Liver (tissue), 2 donors: ENCODE measurements around the gene SHISA3.

Experiments
- CTCF ChIP-seq: fragments of 150-350 bp; IDR thresholded peaks from 2 replicates; pipeline ENCODE4 v1.5.1; 2017; ENCODE audit warnings: improper control_type of control experiment, low read depth, low read length; ENCODE audit not compliant: missing input control
- YY1 ChIP-seq: IDR thresholded peaks from 2 replicates; pipeline ENCODE4 v1.6.1; 2016; ENCODE audit warnings: antibody characterized with exemption, mild to moderate bottlenecking
- donor health status: healthy.

- TF ChIP-seq CTCF: no peak
- no peak for TF ChIP-seq YY1
Measured at GRCh38 chr4:42398871-42399331, 1.6 kb downstream of the SHISA3 start.
